Measurements from ENCODE around the gene TNIK.

DNA sequence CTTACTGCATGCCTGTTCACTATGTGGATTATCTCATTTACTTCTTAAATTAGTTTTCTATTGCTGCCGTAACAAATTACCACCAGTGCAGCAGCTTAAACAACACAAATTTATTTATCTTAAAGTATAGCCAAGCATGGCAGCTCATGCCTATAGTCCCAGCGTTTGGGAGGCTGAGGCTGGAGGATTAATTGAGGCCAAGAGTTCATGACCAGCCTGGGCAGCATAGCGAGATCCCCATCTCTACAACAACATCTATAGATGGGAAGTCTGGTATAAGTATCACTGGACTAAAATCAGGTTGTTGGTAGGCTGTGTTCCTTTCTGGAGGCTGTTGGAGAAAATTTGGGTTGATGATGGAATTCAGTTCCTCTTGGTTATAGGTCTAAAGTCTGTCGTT is 438.8 kb downstream of the TNIK start:
- TF ChIP-seq POLR2A (IDR thresholded peaks at IDR 0.05) (no peak), CTCF (IDR thresholded peaks at IDR 0.05) (no peak), EP300 (IDR thresholded peaks at IDR 0.05; ENCODE audit: low read depth) (no peak), POLR2AphosphoS5 (IDR thresholded peaks at IDR 0.05) (no peak)
